Spleen (tissue), 7 donors: ENCODE results near the gene CERKL.

Experiments
- CTCF ChIP-seq, 11 experiments: fragments of 200-600 bp in 7 of 11; fragments of 450-650 bp in 4 of 11; sonication (generic) in 4 of 11; IDR thresholded peaks in 8 of 11; conservative IDR thresholded peaks in 3 of 11; 1 replicate in 7 of 11; 2 replicates in 4 of 11; pipeline versions ENCODE4 v1.4.0 to v1.8.0; 2016 to 2021; ENCODE audit warnings: antibody characterized with exemption in 11 of 11, inconsistent platforms in 4 of 11, mild to moderate bottlenecking in 1 of 11
- POLR2A ChIP-seq, 3 donors: fragments of 450-650 bp; IDR thresholded peaks; one replicate each; pipeline ENCODE4 v1.5.1; 2017; ENCODE audit warnings: antibody characterized with exemption in 3 of 3, mild to moderate bottlenecking in 1 of 3
- POLR2AphosphoS5 ChIP-seq, 3 donors: sonication (generic); formaldehyde crosslinking; IDR thresholded peaks; one replicate each; pipeline ENCODE4 v1.5.1; 2017; ENCODE audit warnings: antibody characterized with exemption in 3 of 3
- donor health status: DM: no; HTN: no; CAD: no; lungs with moderate emphysema.
- donor health status: DM: no; HTN: no; CAD: no.
- donor health status: DM: no; HTN: no; CAD: no.

- no peak for TF ChIP-seq CTCF (IDR thresholded peaks at IDR 0.05 in 8 of 11, conservative IDR thresholded peaks at IDR 0.05 in 3 of 11)
- TF ChIP-seq POLR2A (IDR thresholded peaks at IDR 0.05) = no peak
- TF ChIP-seq POLR2AphosphoS5 (IDR thresholded peaks at IDR 0.05) = no peak
Measured at GRCh38 chr2:181616715-181617114, 40.2 kb downstream of the CERKL start.
